H1 (cell line): ENCODE data around the gene LAMB3. TPM values are rescaled to one million over a fixed set of nuclear protein-coding genes. Genes with fewer than 3 reads are reported as not detected.

ENCODE experiments used
- CTCF ChIA-PET: fragments of 300-600 bp; sonication (Branson Sonifier 250); formaldehyde crosslinking; loops from one replicate; lab custom pipeline; 2021; ENCODE audit not compliant: partially characterized antibody; lab: Charles Lee
- POLR2A ChIA-PET: fragments of 300-600 bp; sonication (Branson Sonifier 250); formaldehyde crosslinking; loops from one replicate; lab custom pipeline; 2021; ENCODE audit warnings: inconsistent platforms; ENCODE audit not compliant: partially characterized antibody; lab: Charles Lee
- DNase-seq, 2 experiments: peaks; one replicate each; pipeline versions ENCODE4 v3.0.0 to v3.0.0-alpha.2; 2010 to 2022; ENCODE audit warnings: low spot score in 2 of 2, low read depth in 1 of 2, mixed read lengths in 1 of 2
- FAIRE-seq: peaks from 2 replicates; lab custom pipeline; 2011; peaks lifted over from hg19 to GRCh38; lab: Jason Lieb, UNC
- H2AFZ ChIP-seq: 2 replicates; pipeline ENCODE4 v1.8.1; 2012; ENCODE audit warnings: low read length, inconsistent platforms
- H2AK5ac ChIP-seq: 2 replicates; pipeline ENCODE4 v1.6.1; 2013; ENCODE audit warnings: low read depth, low read length
- H2BK120ac ChIP-seq: replicated peaks from 2 replicates; pipeline ENCODE3; 2013; ENCODE audit warnings: low read depth, low read length, inconsistent platforms
- H2BK12ac ChIP-seq: 2 replicates; pipeline ENCODE4 v1.6.1; 2013; ENCODE audit warnings: low read depth, low read length
- H2BK15ac ChIP-seq: 2 replicates; pipeline ENCODE4 v1.6.1; 2013; ENCODE audit warnings: low read length
- H2BK20ac ChIP-seq: 2 replicates; pipeline ENCODE4 v1.6.1; 2013; ENCODE audit warnings: low read length
- H2BK5ac ChIP-seq: 2 replicates; pipeline ENCODE4 v1.6.1; 2013; ENCODE audit warnings: low read depth, low read length
- H3K14ac ChIP-seq: 2 replicates; pipeline ENCODE4 v1.6.1; 2013; ENCODE audit warnings: inconsistent platforms; ENCODE audit not compliant: insufficient read length
- H3K18ac ChIP-seq: 2 replicates; pipeline ENCODE4 v1.6.1; 2013; ENCODE audit warnings: low read length; ENCODE audit errors: extremely low read depth
- H3K23ac ChIP-seq: 2 replicates; pipeline ENCODE4 v1.6.1; 2013; ENCODE audit warnings: inconsistent platforms; ENCODE audit not compliant: insufficient read length
- H3K23me2 ChIP-seq: 2 replicates; pipeline ENCODE4 v1.6.1; 2013; ENCODE audit warnings: low read depth, low read length
- H3K27ac ChIP-seq: 2 replicates; pipeline ENCODE4 v1.6.1; 2011; ENCODE audit warnings: low read depth, low read length, inconsistent platforms
- H3K27me3 ChIP-seq, 4 experiments: replicated peaks in 1 of 4; 1 replicate in 1 of 4; 2 replicates in 3 of 4; pipeline versions ENCODE4 v1.6.1 to v1.8.1; 2011 to 2013; ENCODE audit warnings: low read length in 3 of 4, mild to moderate bottlenecking in 3 of 4, inconsistent platforms in 2 of 4, mixed read lengths in 2 of 4, moderate library complexity in 1 of 4; ENCODE audit not compliant: control insufficient read depth in 3 of 4, insufficient read depth in 3 of 4; ENCODE audit errors: extremely low read depth in 1 of 4
- H3K36me3 ChIP-seq, 4 experiments: 2 replicates each; pipeline versions ENCODE4 v1.6.1 to v1.8.1; 2011 to 2013; ENCODE audit warnings: mild to moderate bottlenecking in 4 of 4, low read length in 3 of 4, moderate library complexity in 2 of 4, control low read depth in 1 of 4, inconsistent platforms in 1 of 4; ENCODE audit not compliant: insufficient read depth in 4 of 4, control insufficient read depth in 2 of 4
- H3K4ac ChIP-seq: replicated peaks from 2 replicates; pipeline ENCODE3; 2013; ENCODE audit warnings: low read length, low read depth, mixed read lengths, inconsistent platforms; ENCODE audit not compliant: insufficient read length
- H3K4me1 ChIP-seq, 4 experiments: replicated peaks in 1 of 4; 1 replicate in 1 of 4; 2 replicates in 3 of 4; pipeline versions ENCODE4 v1.6.1 to v1.8.1; 2011 to 2013; ENCODE audit warnings: low read length in 3 of 4, inconsistent platforms in 2 of 4, mixed read lengths in 1 of 4; ENCODE audit not compliant: insufficient read depth in 4 of 4, control insufficient read depth in 3 of 4
- H3K4me2 ChIP-seq, 2 experiments: 2 replicates each; pipeline versions ENCODE4 v1.6.1 to v1.8.1; 2011 to 2013; ENCODE audit warnings: low read depth in 2 of 2, low read length in 2 of 2, control low read depth in 1 of 2, inconsistent platforms in 1 of 2, mild to moderate bottlenecking in 1 of 2; ENCODE audit not compliant: insufficient read depth in 1 of 2
- H3K4me3 ChIP-seq, 4 experiments: fragments of 200-600, 300-600 bp in 1 of 4; sonication (generic), shearing (Covaris generic), sonication (Bioruptor Twin) in 1 of 4; 2 replicates each; pipeline versions ENCODE4 v1.5.1 to v1.8.1; 2011 to 2016; ENCODE audit warnings: low read length in 4 of 4, low read depth in 3 of 4, control low read depth in 2 of 4, inconsistent platforms in 2 of 4, mild to moderate bottlenecking in 2 of 4, mixed read lengths in 1 of 4, moderate library complexity in 1 of 4; ENCODE audit not compliant: insufficient read depth in 2 of 4; ENCODE audit errors: extremely low read depth in 1 of 4
- H3K56ac ChIP-seq: replicated peaks from 2 replicates; pipeline ENCODE3; 2013; ENCODE audit warnings: low read depth, mild to moderate bottlenecking, mixed read lengths, low read length, inconsistent platforms; ENCODE audit not compliant: insufficient read length
- H3K79me1 ChIP-seq: 2 replicates; pipeline ENCODE4 v1.6.1; 2013; ENCODE audit warnings: low read depth, low read length, control low read depth
- H3K79me2 ChIP-seq, 2 experiments: 2 replicates each; pipeline versions ENCODE4 v1.6.1 to v1.8.1; 2012 to 2013; ENCODE audit warnings: low read length in 2 of 2, mild to moderate bottlenecking in 2 of 2, inconsistent platforms in 1 of 2; ENCODE audit not compliant: insufficient read depth in 2 of 2, control insufficient read depth in 1 of 2
- H3K9ac ChIP-seq, 4 experiments: replicated peaks in 1 of 4; 1 replicate in 1 of 4; 2 replicates in 3 of 4; pipeline versions ENCODE4 v1.6.1 to v1.8.1; 2011 to 2013; ENCODE audit warnings: low read depth in 3 of 4, low read length in 3 of 4, control low read depth in 2 of 4, mild to moderate bottlenecking in 2 of 4, moderate library complexity in 2 of 4, inconsistent platforms in 1 of 4; ENCODE audit errors: extremely low read depth in 1 of 4
- H3K9me3 ChIP-seq, 2 experiments: 2 replicates each; pipeline versions ENCODE4 v1.6.1 to v1.8.1; 2012 to 2013; ENCODE audit warnings: mild to moderate bottlenecking in 2 of 2, moderate library complexity in 2 of 2, control low read depth in 1 of 2, inconsistent platforms in 1 of 2, low read depth in 1 of 2, low read length in 1 of 2, mixed read lengths in 1 of 2; ENCODE audit not compliant: insufficient read depth in 2 of 2
- H4K20me1 ChIP-seq, 2 experiments: replicated peaks in 1 of 2; 2 replicates each; pipeline versions ENCODE3 to v1.8.1; 2011 to 2013; ENCODE audit warnings: inconsistent platforms in 2 of 2, low read length in 2 of 2, mild to moderate bottlenecking in 1 of 2; ENCODE audit not compliant: insufficient read depth in 2 of 2, control insufficient read depth in 1 of 2
- H4K5ac ChIP-seq: 2 replicates; pipeline ENCODE4 v1.6.1; 2013; ENCODE audit warnings: low read length, low read depth, mixed read lengths, inconsistent platforms; ENCODE audit not compliant: insufficient read length
- H4K8ac ChIP-seq: 2 replicates; pipeline ENCODE4 v1.8.0; 2013; ENCODE audit warnings: mild to moderate bottlenecking, moderate library complexity, low read length, inconsistent platforms; ENCODE audit not compliant: insufficient read depth; ENCODE audit errors: extremely low read depth
- H4K91ac ChIP-seq: replicated peaks from 2 replicates; pipeline ENCODE3; 2013; ENCODE audit warnings: low read length, mixed read lengths, inconsistent platforms; ENCODE audit not compliant: insufficient read length
- ATF2 ChIP-seq: IDR thresholded peaks from 2 replicates; pipeline ENCODE4 v1.6.1; 2012; ENCODE audit warnings: low read length, inconsistent platforms
- CBX8 ChIP-seq: fragments of 300-800, 300-1000 bp; sonication (generic); IDR thresholded peaks from 2 replicates; pipeline ENCODE4 v1.7.1; 2016; ENCODE audit warnings: low read depth, low read length, borderline replicate concordance
- CEBPB ChIP-seq: IDR thresholded peaks from 2 replicates; pipeline ENCODE4 v1.6.1; 2012; ENCODE audit warnings: low read depth, low read length
- EGR1 ChIP-seq: IDR thresholded peaks from 2 replicates; pipeline ENCODE4 v1.6.1; 2011; ENCODE audit warnings: low read depth, low read length, borderline replicate concordance
- RNF2 ChIP-seq: fragments of 200-900, 300-1000 bp; sonication (generic); IDR thresholded peaks from 2 replicates; pipeline ENCODE4 v1.7.1; 2016; ENCODE audit warnings: borderline replicate concordance, low read depth, mild to moderate bottlenecking, antibody characterized with exemption, low read length; ENCODE audit not compliant: poor library complexity, severe bottlenecking; ENCODE audit errors: missing control alignments
- SRF ChIP-seq: IDR thresholded peaks from 2 replicates; pipeline ENCODE4 v1.6.1; 2011; ENCODE audit warnings: mild to moderate bottlenecking, low read depth, low read length, moderate library complexity
- TAF1 ChIP-seq: IDR thresholded peaks from 2 replicates; pipeline ENCODE4 v1.6.1; 2011; ENCODE audit warnings: mild to moderate bottlenecking, low read depth, low read length
- TEAD4 ChIP-seq: IDR thresholded peaks from 2 replicates; pipeline ENCODE4 v1.6.1; 2012; ENCODE audit warnings: low read depth, low read length, inconsistent platforms, mixed read lengths
- YY1 ChIP-seq: IDR thresholded peaks from 2 replicates; pipeline ENCODE4 v1.6.1; 2011; ENCODE audit warnings: low read depth, mild to moderate bottlenecking, low read length
- WGBS, 2 experiments: shearing (Covaris generic) in 1 of 2; methylation state at CpG; one replicate each; pipeline versions ENCODE4 v1.1.6 to v1.1.7; 2013 to 2015; ENCODE audit warnings: low lambda C conversion rate in 2 of 2, mixed read lengths in 2 of 2, inconsistent platforms in 1 of 2, low coverage in 1 of 2, missing lambda C conversion rate in 1 of 2; ENCODE audit not compliant: insufficient replicate concordance in 2 of 2, insufficient coverage in 1 of 2, insufficient read length in 1 of 2; ENCODE audit errors: extremely low coverage in 1 of 2, missing lambda C conversion rate in 1 of 2; 5-methylcytosine and 5-hydroxymethylcytosine counted together
- long read RNA-seq, 2 experiments: library from RNA in 1 of 2; library from capped mRNA in 1 of 2; stranded (forward); transcript quantifications; one replicate each; pipeline ENCODE4 v2.0.0, GENCODE V29; 2021; ENCODE audit warnings: inconsistent platforms in 1 of 2
- polyA minus RNA-seq, 3 experiments: library from RNA; depleted of rRNA, polyadenylated mRNA; stranded (reverse); fragments of >200 nt; gene quantifications; 1 replicate in 2 of 3; 2 replicates in 1 of 3; pipeline ENCODE4 v1.2.3, GENCODE V29; 2011
- polyA plus RNA-seq, 7 experiments: library from polyadenylated mRNA; depleted of rRNA in 3 of 7; stranded (reverse) in 5 of 7; unstranded in 2 of 7; fragments of >200 nt in 5 of 7; fragments of 200-250 nt in 2 of 7; gene quantifications; 1 replicate in 5 of 7; 2 replicates in 1 of 7; 4 replicates in 1 of 7; pipeline versions ENCODE4 v1.2.1 to v1.2.3, GENCODE V29; 2011 to 2013; ENCODE audit warnings: missing spikeins in 2 of 7, mixed read lengths in 2 of 7
- total RNA-seq: library from RNA; stranded (reverse); fragmentation: NEBNext Ultra II Directional; extraction: Animal tissue kit (Norgen Biotek cat#: 25700); gene quantifications from 2 replicates; pipeline ENCODE4 v1.2.1, GENCODE V29; 2021

The LAMB3 gene
- total RNA-seq = 0.50 and 0.67 TPM in 2 replicates
- polyA plus RNA-seq (2011; rRNA removed) = 0.45 and 0.52 TPM in 2 replicates
- polyA plus RNA-seq (2011; cell fraction: cytosol; rRNA removed) = 0.56 TPM
- polyA plus RNA-seq (2011; cell fraction: nucleus; rRNA removed) = 1.3 TPM
- polyA plus RNA-seq (2012, experiment 1 of 2) = 0.33 to 1.3 TPM (median 0.94 TPM) in 4 replicates
- polyA plus RNA-seq (2012, experiment 2 of 2) = 0.42 TPM
- polyA plus RNA-seq (2013, experiment 1 of 2) = 0.26 TPM
- polyA plus RNA-seq (2013, experiment 2 of 2) = 0.31 TPM
- polyA minus RNA-seq (2011; rRNA and poly(A)+ RNA removed) = 0.39 and 0.63 TPM in 2 replicates
- polyA minus RNA-seq (2011; cell fraction: cytosol; rRNA and poly(A)+ RNA removed) = 3.8 TPM
- 0.80 TPM for polyA minus RNA-seq (2011; cell fraction: nucleus; rRNA and poly(A)+ RNA removed)
- long read RNA-seq, experiment 1 = 0 reads
- long read RNA-seq, experiment 2 = 0 reads

GRCh38 chr1:209652121-209652735, at the start of gene LAMB3:
LAMB3 (minus strand) TSS chr1:209652425; CDS start chr1:209650944, 1,481 bp downstream.
- WGBS, 2 experiments = 85% methylated on average over 14 of the region's 14 CpGs; no CpG with 5 or more reads in 1 of the 2 experiments
- DNase-seq = no peak
- Histone ChIP-seq H3K4me2 (peak within 1 kb of the TSS in 1 of 2 experiments; percentile 8; a peak in 3 of 4 replicates), H3K36me3 (no peaks in the 10 kb centered on the region), H3K56ac (no peak within 1 kb of the TSS), H3K27ac (no peak within 1 kb of the TSS), H3K4me1 (peaks cover 0 to 11% (median 9%) of the 10 kb centered on the region in 4 experiments; a peak in 4 of 7 replicates), H3K14ac (no peak within 1 kb of the TSS), H3K9me3 (no peaks in the 10 kb centered on the region), H2BK120ac (no peak within 1 kb of the TSS), H3K79me1 (no peaks in the 10 kb centered on the region), H4K91ac (no peak within 1 kb of the TSS), H4K20me1 (no peaks in the 10 kb centered on the region), H2BK15ac (no peak within 1 kb of the TSS), H4K8ac (no peak within 1 kb of the TSS), H3K18ac (no peak within 1 kb of the TSS), H3K9ac (no peak within 1 kb of the TSS), H3K23me2 (no peaks in the 10 kb centered on the region), H2BK12ac (no peak within 1 kb of the TSS), H2BK5ac (no peak within 1 kb of the TSS), H4K5ac (no peak within 1 kb of the TSS), H3K4me3 (no peak within 1 kb of the TSS), H3K23ac (no peak within 1 kb of the TSS), H3K79me2 (no peaks in the 10 kb centered on the region), H2BK20ac (no peak within 1 kb of the TSS), H2AFZ (peak within 1 kb of the TSS; percentile 85), H3K4ac (no peak within 1 kb of the TSS), H3K27me3 (0 out of 7 replicates have a peak, but pooled peaks cover 0 to 2% (median 0%) of the 10 kb centered on the region in 4 experiments), H2AK5ac (no peak within 1 kb of the TSS)
- ChIA-PET POLR2A (interaction anchor here (1.0 to 1.6 kb wide), 2 partner anchors 9 to 14 kb away, joined by 3 to 5 read pairs; no protein-coding TSS in a partner anchor), CTCF (interaction anchor here (1.1 to 4.5 kb wide), 12 partner anchors 9 to 96 kb away, joined by 3 to 23 read pairs (median 6); no protein-coding TSS in a partner anchor)
- FAIRE-seq = no peak
- TF ChIP-seq ATF2 (no peak), CBX8 (no peak), CEBPB (no peak), EGR1 (no peak), TAF1 (no peak), YY1 (no peak), SRF (no peak), TEAD4 (no peak), RNF2 (no peak)
